K562 (cell line): Measurements from ENCODE around the gene TMEM129. TPM values are rescaled to one million over a fixed set of nuclear protein-coding genes. Genes with fewer than 3 reads are reported as not detected.

Source experiments
- ESRRA ChIP-seq: fragments of 450-650 bp; IDR thresholded peaks from 2 replicates; pipeline ENCODE4 v1.6.1; 2014; ENCODE audit warnings: low read depth, mild to moderate bottlenecking, moderate library complexity, borderline replicate concordance
- HDAC8 ChIP-seq: fragments of 450-650 bp; IDR thresholded peaks from 2 replicates; pipeline ENCODE4 v1.6.1; 2016; ENCODE audit warnings: mild to moderate bottlenecking, missing genetic modification characterization, moderate library complexity, missing compliant biosample characterization
- HDGF ChIP-seq: fragments of 450-650 bp; IDR thresholded peaks from 2 replicates; pipeline ENCODE4 v1.6.1; 2016
- MAFG ChIP-seq: fragments of 450-650 bp; conservative IDR thresholded peaks from 2 replicates; pipeline ENCODE4 v1.6.1; 2016; ENCODE audit warnings: missing genetic modification characterization, missing compliant biosample characterization
- PHF20 ChIP-seq: fragments of 450-650 bp; IDR thresholded peaks from 2 replicates; pipeline ENCODE4 v1.6.1; 2018; ENCODE audit not compliant: partially characterized antibody
- PML ChIP-seq: IDR thresholded peaks from 2 replicates; pipeline ENCODE4 v1.6.1; 2012; ENCODE audit warnings: low read length, inconsistent platforms
- RBBP5 ChIP-seq: fragments of 200-600 bp; sonication (generic); IDR thresholded peaks from 2 replicates; pipeline ENCODE4 v1.6.1; 2012; ENCODE audit warnings: borderline replicate concordance, mild to moderate bottlenecking, low read length, control low read depth, inconsistent platforms; ENCODE audit not compliant: insufficient read depth, poor library complexity, severe bottlenecking
- SLC30A9 ChIP-seq: fragments of 250-450 bp; sonication (Bioruptor Pico); IDR thresholded peaks from 2 replicates; pipeline ENCODE4 v1.8.0; 2022; ENCODE audit warnings: mild to moderate bottlenecking, moderate library complexity
- YBX1 ChIP-seq: fragments of 450-650 bp; IDR thresholded peaks from 2 replicates; pipeline ENCODE4 v1.7.1; 2016; ENCODE audit warnings: mild to moderate bottlenecking
- ZNF232 ChIP-seq: sonication (generic); formaldehyde crosslinking; IDR thresholded peaks from 2 replicates; pipeline ENCODE4 v1.8.0; 2022; ENCODE audit warnings: mild to moderate bottlenecking, missing genetic modification reagents
- polyA plus RNA-seq, 8 experiments: library from polyadenylated mRNA; depleted of rRNA in 4 of 8; stranded (reverse) in 5 of 8; unstranded in 3 of 8; fragments of >200 nt; fragmentation: Nextera tagmentation in 2 of 8; fragmentation: Illumina TruSeq in 1 of 8; extraction: Ambion mirVana in 2 of 8; extraction: Trizol in 1 of 8; gene quantifications; 2 replicates each; pipeline versions ENCODE4 v1.2.1 to v1.2.3, GENCODE V29; 2011 to 2014; ENCODE audit warnings: inconsistent platforms in 1 of 8, missing spikeins in 1 of 8
- total RNA-seq, 7 experiments: library from RNA; depleted of rRNA in 6 of 7; stranded (reverse); fragments of >200 nt in 6 of 7; fragmentation: Illumina TruSeq in 2 of 7; extraction: Trizol in 2 of 7; gene quantifications; 2 replicates each; pipeline versions ENCODE4 v1.2.1 to v1.2.3, GENCODE V29; 2011 to 2021; ENCODE audit warnings: low replicate concordance in 1 of 7
- TF ChIP-seq, protein P1 (sequence below), 2 experiments: IDR thresholded peaks; 2 replicates each; pipeline ENCODE4 v1.6.1; 2011; ENCODE audit warnings: borderline replicate concordance in 1 of 2, control low read depth in 1 of 2, low read depth in 1 of 2, low read length in 1 of 2, mild to moderate bottlenecking in 1 of 2, mixed read lengths in 1 of 2, moderate library complexity in 1 of 2; ENCODE audit not compliant: insufficient read depth in 1 of 2, insufficient read length in 1 of 2, poor library complexity in 1 of 2, severe bottlenecking in 1 of 2; ENCODE audit errors: extremely low read depth in 1 of 2
- TF ChIP-seq, protein P2 (sequence below): fragments of 200-800 bp; sonication (Bioruptor generic); IDR thresholded peaks from 2 replicates; pipeline ENCODE4 v1.6.1; 2017; ENCODE audit warnings: missing genetic modification characterization, missing compliant biosample characterization
- TF ChIP-seq, protein P3 (sequence below): sonication (generic); formaldehyde crosslinking; IDR thresholded peaks from 2 replicates; pipeline ENCODE4 v1.9.0; 2022; ENCODE audit warnings: mild to moderate bottlenecking, missing genetic modification reagents
- TF ChIP-seq, protein P4 (sequence below): sonication (generic); formaldehyde crosslinking; IDR thresholded peaks from 2 replicates; pipeline ENCODE4 v1.8.0; 2022; ENCODE audit warnings: missing genetic modification reagents, mild to moderate bottlenecking, moderate library complexity, borderline replicate concordance
- TF ChIP-seq, protein P5 (sequence below): fragments of 450-650 bp; IDR thresholded peaks from 2 replicates; pipeline ENCODE4 v1.6.1; 2018; ENCODE audit warnings: mild to moderate bottlenecking, low read depth; ENCODE audit not compliant: partially characterized antibody
- TF ChIP-seq, protein P6 (sequence below), 3 experiments: fragments of 200-800 bp in 1 of 3; fragments of 250-450 bp in 1 of 3; fragments of 450-650 bp in 1 of 3; sonication (Bioruptor Pico) in 1 of 3; sonication (Bioruptor generic) in 1 of 3; formaldehyde crosslinking in 1 of 3; IDR thresholded peaks; 2 replicates each; pipeline versions ENCODE4 v1.6.1 to v1.8.0; 2016 to 2022; ENCODE audit warnings: mild to moderate bottlenecking in 2 of 3, missing genetic modification characterization in 2 of 3, missing compliant biosample characterization in 1 of 3, moderate library complexity in 1 of 3

Gene TMEM129
- total and polyA plus RNA-seq, 9 of the 15 experiments (the other 6 are each of a cell fraction or from before 2014, with no cell fraction given): 0.34 to 47.2 (median 18.8) TPM

DNA sequence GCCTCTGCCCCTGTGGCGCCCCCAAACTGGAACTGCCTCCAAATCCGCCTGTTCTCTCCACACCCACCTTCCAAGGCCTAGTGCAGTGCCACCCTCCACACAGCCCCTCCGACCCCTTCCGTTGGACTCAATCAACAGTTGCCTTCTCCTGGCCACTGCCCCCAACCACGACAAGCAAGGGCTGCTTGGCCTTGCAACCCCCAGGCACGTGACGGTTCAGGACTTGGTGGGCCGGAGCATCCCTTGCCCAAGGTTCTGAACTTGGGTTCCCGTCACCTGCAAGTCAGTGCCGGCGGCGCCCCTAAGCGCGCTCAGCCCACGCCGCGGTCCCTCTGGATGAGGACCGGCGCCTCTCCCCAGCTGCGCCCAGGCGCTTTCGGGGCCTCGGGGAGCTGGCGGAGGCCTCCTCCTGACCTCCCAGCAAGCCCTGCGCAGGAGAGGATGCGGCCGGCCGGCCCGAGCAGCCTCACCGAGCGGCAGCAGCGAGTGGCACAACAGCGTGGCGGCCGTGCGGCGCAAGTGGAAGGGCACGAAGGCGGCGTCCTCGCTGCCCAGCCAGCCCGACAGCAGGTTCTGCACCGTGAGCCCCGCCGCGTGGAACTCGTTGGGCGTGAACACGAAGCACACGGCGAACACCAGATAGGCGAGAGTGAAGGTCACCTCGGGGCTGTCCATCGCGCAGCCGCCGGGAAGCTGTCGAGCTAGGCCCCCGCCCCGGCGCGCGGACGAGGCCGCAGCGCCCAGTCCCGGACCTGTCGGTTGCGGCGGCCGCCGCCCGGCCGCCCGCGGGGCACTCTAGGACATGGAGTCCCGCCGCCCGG lies 750 bp downstream of the TMEM129 start (continued):
- TF ChIP-seq, protein P1, sequence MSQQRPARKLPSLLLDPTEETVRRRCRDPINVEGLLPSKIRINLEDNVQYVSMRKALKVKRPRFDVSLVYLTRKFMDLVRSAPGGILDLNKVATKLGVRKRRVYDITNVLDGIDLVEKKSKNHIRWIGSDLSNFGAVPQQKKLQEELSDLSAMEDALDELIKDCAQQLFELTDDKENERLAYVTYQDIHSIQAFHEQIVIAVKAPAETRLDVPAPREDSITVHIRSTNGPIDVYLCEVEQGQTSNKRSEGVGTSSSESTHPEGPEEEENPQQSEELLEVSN (IDR thresholded peaks at IDR 0.05; ENCODE audit: borderline replicate concordance in 1 of 2, extremely low read depth in 1 of 2, insufficient read depth in 1 of 2, insufficient read length in 1 of 2, low read depth in 1 of 2, low read length in 1 of 2, poor library complexity in 1 of 2, severe bottlenecking in 1 of 2): peak; percentile 44 to 54
- TF ChIP-seq RBBP5: peak; percentile 77
- TF ChIP-seq, protein P2, sequence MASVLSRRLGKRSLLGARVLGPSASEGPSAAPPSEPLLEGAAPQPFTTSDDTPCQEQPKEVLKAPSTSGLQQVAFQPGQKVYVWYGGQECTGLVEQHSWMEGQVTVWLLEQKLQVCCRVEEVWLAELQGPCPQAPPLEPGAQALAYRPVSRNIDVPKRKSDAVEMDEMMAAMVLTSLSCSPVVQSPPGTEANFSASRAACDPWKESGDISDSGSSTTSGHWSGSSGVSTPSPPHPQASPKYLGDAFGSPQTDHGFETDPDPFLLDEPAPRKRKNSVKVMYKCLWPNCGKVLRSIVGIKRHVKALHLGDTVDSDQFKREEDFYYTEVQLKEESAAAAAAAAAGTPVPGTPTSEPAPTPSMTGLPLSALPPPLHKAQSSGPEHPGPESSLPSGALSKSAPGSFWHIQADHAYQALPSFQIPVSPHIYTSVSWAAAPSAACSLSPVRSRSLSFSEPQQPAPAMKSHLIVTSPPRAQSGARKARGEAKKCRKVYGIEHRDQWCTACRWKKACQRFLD (CRISPR knock-in tag): no peak
- TF ChIP-seq, protein P3, sequence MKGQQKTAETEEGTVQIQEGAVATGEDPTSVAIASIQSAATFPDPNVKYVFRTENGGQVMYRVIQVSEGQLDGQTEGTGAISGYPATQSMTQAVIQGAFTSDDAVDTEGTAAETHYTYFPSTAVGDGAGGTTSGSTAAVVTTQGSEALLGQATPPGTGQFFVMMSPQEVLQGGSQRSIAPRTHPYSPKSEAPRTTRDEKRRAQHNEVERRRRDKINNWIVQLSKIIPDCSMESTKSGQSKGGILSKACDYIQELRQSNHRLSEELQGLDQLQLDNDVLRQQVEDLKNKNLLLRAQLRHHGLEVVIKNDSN (CRISPR knock-in tag): peak; percentile 78
- peak; percentile 66; the same call in 1 of the 2 replicates for TF ChIP-seq ZNF232 (CRISPR knock-in tag)
- TF ChIP-seq ESRRA: peak; percentile 91
- peak; percentile 25; the same call in 1 of the 2 replicates for TF ChIP-seq HDGF
- no peak for TF ChIP-seq MAFG
- no peak for TF ChIP-seq SLC30A9 (CRISPR knock-in tag)
- TF ChIP-seq, protein P4, sequence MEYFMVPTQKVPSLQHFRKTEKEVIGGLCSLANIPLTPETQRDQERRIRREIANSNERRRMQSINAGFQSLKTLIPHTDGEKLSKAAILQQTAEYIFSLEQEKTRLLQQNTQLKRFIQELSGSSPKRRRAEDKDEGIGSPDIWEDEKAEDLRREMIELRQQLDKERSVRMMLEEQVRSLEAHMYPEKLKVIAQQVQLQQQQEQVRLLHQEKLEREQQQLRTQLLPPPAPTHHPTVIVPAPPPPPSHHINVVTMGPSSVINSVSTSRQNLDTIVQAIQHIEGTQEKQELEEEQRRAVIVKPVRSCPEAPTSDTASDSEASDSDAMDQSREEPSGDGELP (CRISPR knock-in tag): peak; percentile 64
- TF ChIP-seq, protein P5, sequence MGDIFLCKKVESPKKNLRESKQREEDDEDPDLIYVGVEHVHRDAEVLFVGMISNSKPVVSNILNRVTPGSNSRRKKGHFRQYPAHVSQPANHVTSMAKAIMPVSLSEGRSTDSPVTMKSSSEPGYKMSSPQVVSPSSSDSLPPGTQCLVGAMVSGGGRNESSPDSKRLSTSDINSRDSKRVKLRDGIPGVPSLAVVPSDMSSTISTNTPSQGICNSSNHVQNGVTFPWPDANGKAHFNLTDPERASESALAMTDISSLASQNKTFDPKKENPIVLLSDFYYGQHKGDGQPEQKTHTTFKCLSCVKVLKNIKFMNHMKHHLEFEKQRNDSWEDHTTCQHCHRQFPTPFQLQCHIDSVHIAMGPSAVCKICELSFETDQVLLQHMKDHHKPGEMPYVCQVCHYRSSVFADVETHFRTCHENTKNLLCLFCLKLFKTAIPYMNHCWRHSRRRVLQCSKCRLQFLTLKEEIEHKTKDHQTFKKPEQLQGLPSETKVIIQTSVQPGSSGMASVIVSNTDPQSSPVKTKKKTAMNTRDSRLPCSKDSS: no peak
- peak; percentile 34; the same call in 1 of the 2 replicates for TF ChIP-seq HDAC8 (tag)
- TF ChIP-seq YBX1: no peak
- TF ChIP-seq, protein P6, sequence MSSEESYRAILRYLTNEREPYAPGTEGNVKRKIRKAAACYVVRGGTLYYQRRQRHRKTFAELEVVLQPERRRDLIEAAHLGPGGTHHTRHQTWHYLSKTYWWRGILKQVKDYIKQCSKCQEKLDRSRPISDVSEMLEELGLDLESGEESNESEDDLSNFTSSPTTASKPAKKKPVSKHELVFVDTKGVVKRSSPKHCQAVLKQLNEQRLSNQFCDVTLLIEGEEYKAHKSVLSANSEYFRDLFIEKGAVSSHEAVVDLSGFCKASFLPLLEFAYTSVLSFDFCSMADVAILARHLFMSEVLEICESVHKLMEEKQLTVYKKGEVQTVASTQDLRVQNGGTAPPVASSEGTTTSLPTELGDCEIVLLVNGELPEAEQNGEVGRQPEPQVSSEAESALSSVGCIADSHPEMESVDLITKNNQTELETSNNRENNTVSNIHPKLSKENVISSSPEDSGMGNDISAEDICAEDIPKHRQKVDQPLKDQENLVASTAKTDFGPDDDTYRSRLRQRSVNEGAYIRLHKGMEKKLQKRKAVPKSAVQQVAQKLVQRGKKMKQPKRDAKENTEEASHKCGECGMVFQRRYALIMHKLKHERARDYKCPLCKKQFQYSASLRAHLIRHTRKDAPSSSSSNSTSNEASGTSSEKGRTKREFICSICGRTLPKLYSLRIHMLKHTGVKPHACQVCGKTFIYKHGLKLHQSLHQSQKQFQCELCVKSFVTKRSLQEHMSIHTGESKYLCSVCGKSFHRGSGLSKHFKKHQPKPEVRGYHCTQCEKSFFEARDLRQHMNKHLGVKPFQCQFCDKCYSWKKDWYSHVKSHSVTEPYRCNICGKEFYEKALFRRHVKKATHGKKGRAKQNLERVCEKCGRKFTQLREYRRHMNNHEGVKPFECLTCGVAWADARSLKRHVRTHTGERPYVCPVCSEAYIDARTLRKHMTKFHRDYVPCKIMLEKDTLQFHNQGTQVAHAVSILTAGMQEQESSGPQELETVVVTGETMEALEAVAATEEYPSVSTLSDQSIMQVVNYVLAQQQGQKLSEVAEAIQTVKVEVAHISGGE (CRISPR knock-in tag; IDR thresholded peaks at IDR 0.05): no peak
- TF ChIP-seq PML: no peak
- TF ChIP-seq PHF20: peak; percentile 57
